Endothelial cell of umbilical vein (primary cell): ENCODE data around the gene CACHD1.

Source experiments
- CTCF ChIP-seq, 2 donors: IDR thresholded peaks; 1 replicate in 1 of 2; 2 replicates in 1 of 2; pipeline ENCODE4 v1.5.1; 2011; ENCODE audit warnings: low read length in 2 of 2, mild to moderate bottlenecking in 2 of 2, moderate library complexity in 2 of 2, control low read depth in 1 of 2, inconsistent platforms in 1 of 2, low read depth in 1 of 2; ENCODE audit not compliant: insufficient read depth in 1 of 2; ENCODE audit errors: extremely low read depth in 1 of 2
- EZH2 ChIP-seq: IDR thresholded peaks from 2 replicates; pipeline ENCODE4 v1.6.1; 2012; ENCODE audit warnings: borderline replicate concordance, low read depth, mild to moderate bottlenecking, moderate library complexity, low read length, inconsistent platforms; ENCODE audit not compliant: severe bottlenecking
- POLR2A ChIP-seq: IDR thresholded peaks from 2 replicates; pipeline ENCODE4 v1.6.1; 2012; ENCODE audit warnings: low read depth, mild to moderate bottlenecking, control low read depth, low read length
- POLR2AphosphoS5 ChIP-seq: IDR thresholded peaks from 2 replicates; pipeline ENCODE4 v1.6.1; 2012; ENCODE audit warnings: low read depth, mild to moderate bottlenecking, control low read depth, low read length, moderate library complexity; ENCODE audit not compliant: insufficient read depth

GRCh38 chr1:64517640-64518039, 47.7 kb downstream of the CACHD1 start:
- TF ChIP-seq POLR2A (no peak), CTCF (IDR thresholded peaks at IDR 0.05; ENCODE audit: extremely low read depth in 1 of 2, insufficient read depth in 1 of 2, low read depth in 1 of 2, low read length in 2 of 2) (no peak), POLR2AphosphoS5 (no peak), EZH2 (no peak)
